ENCODE data around the gene DLX4. TPM values are rescaled to one million over a fixed set of nuclear protein-coding genes. Genes with fewer than 3 reads are reported as not detected.

Gene DLX4
- total and polyA plus RNA-seq, 4 donors = 0.45 to 2.2 (median 0.72) TPM

- TF ChIP-seq CTCF (IDR thresholded peaks at IDR 0.05; ENCODE audit: control extremely low read depth, extremely low read depth) = no peak
- Histone ChIP-seq H3K36me3 (ENCODE audit: control insufficient read depth in 4 of 4, insufficient read depth in 4 of 4, low read length in 4 of 4) (no peaks in the 10 kb centered on the region), H3K9me3 (ENCODE audit: control insufficient read depth in 4 of 4, insufficient read depth in 3 of 4, low read length in 3 of 4) (no peaks in the 10 kb centered on the region), H3K4me1 (ENCODE audit: control insufficient read depth in 5 of 5, insufficient read depth in 5 of 5, low read length in 5 of 5) (no peaks in the 10 kb centered on the region), H3K4me3 (no peak overlapping the region), H3K27me3 (ENCODE audit: control insufficient read depth in 3 of 3, insufficient read depth in 3 of 3, low read length in 2 of 3) (peaks cover 6 to 43% (median 34%) of the 10 kb centered on the region in 3 donors), H3K9ac (ENCODE audit: insufficient read depth in 1 of 2, low read length in 2 of 2) (no peak overlapping the region), H3K27ac (ENCODE audit: low read depth in 1 of 2, low read length in 1 of 2) (no peak overlapping the region)
- 44 to 58% methylated on average over 13 of the region's 13 CpGs for WGBS, 2 donors
- ATAC-seq (ENCODE audit: insufficient read depth, low FRiP score) (no peak), DNase-seq (no peak)
Measured at GRCh38 chr17:49978501-49978900, 9.5 kb downstream of the DLX4 start.

- peaks cover 6 to 32% (median 20%) of the 10 kb centered on the region in 3 donors for H3K27me3 ChIP-seq (ENCODE audit: control insufficient read depth in 3 of 3, insufficient read depth in 3 of 3, low read length in 2 of 3)
- 78 to 84% methylated on average over 4 of the region's 4 CpGs for WGBS, 2 donors
- H3K4me3 ChIP-seq = no peak overlapping the region
- no peaks in the 10 kb centered on the region for H3K9me3 ChIP-seq (ENCODE audit: control insufficient read depth in 4 of 4, insufficient read depth in 3 of 4, low read length in 3 of 4)
- H3K36me3 ChIP-seq (ENCODE audit: control insufficient read depth in 4 of 4, insufficient read depth in 4 of 4, low read length in 4 of 4) = no peaks in the 10 kb centered on the region
- no peak for TF ChIP-seq CTCF (IDR thresholded peaks at IDR 0.05; ENCODE audit: control extremely low read depth, extremely low read depth)
- H3K27ac ChIP-seq (ENCODE audit: low read depth in 1 of 2, low read length in 1 of 2) = no peak overlapping the region
- no peak overlapping the region for H3K9ac ChIP-seq (ENCODE audit: insufficient read depth in 1 of 2, low read length in 2 of 2)
- no peaks in the 10 kb centered on the region for H3K4me1 ChIP-seq (ENCODE audit: control insufficient read depth in 5 of 5, insufficient read depth in 5 of 5, low read length in 5 of 5)
- DNase-seq (no peak), ATAC-seq (ENCODE audit: insufficient read depth, low FRiP score) (no peak)
Measured at GRCh38 chr17:49979748-49980479, 10.9 kb downstream of the DLX4 start.

- Histone ChIP-seq H3K9ac (ENCODE audit: insufficient read depth in 1 of 2, low read length in 2 of 2) (no peak overlapping the region), H3K9me3 (ENCODE audit: control insufficient read depth in 4 of 4, insufficient read depth in 3 of 4, low read length in 3 of 4) (no peaks in the 10 kb centered on the region), H3K4me3 (no peak overlapping the region), H3K27ac (ENCODE audit: low read depth in 1 of 2, low read length in 1 of 2) (no peak overlapping the region), H3K27me3 (ENCODE audit: control insufficient read depth in 3 of 3, insufficient read depth in 3 of 3, low read length in 2 of 3) (peaks cover 6 to 26% (median 18%) of the 10 kb centered on the region in 3 donors), H3K36me3 (ENCODE audit: control insufficient read depth in 4 of 4, insufficient read depth in 4 of 4, low read length in 4 of 4) (no peaks in the 10 kb centered on the region), H3K4me1 (ENCODE audit: control insufficient read depth in 5 of 5, insufficient read depth in 5 of 5, low read length in 5 of 5) (no peaks in the 10 kb centered on the region)
- DNase-seq (no peak), ATAC-seq (ENCODE audit: insufficient read depth, low FRiP score) (no peak)
- TF ChIP-seq CTCF (IDR thresholded peaks at IDR 0.05; ENCODE audit: control extremely low read depth, extremely low read depth) = no peak
- 50 to 61% methylated on average over 7 of the region's 7 CpGs for WGBS, 2 donors
Measured at GRCh38 chr17:49980703-49981197, 11.8 kb downstream of the DLX4 start.

All from lung (tissue), 12 donors.